CD4-positive, alpha-beta memory T cell (primary cell): ENCODE results near the gene STRN3. TPM values are rescaled to one million over a fixed set of nuclear protein-coding genes. Genes with fewer than 3 reads are reported as not detected.
"Not testable (repeated sequence)": the region's sequence is repeated elsewhere in the genome, so short reads cannot be mapped to it uniquely, and the experiment has no call there.

ENCODE experiments used
- CTCF ChIA-PET: fragments of 350-600 bp; sonication (Branson Sonifier 250); formaldehyde crosslinking; loops from one replicate; lab custom pipeline; 2021; ENCODE audit warnings: inconsistent platforms; ENCODE audit not compliant: partially characterized antibody; lab: Charles Lee
- POLR2A ChIA-PET: fragments of 350-600 bp; sonication (Branson Sonifier 250); formaldehyde crosslinking; loops from one replicate; lab custom pipeline; 2021; ENCODE audit not compliant: partially characterized antibody; lab: Charles Lee
- DNase-seq, 5 donors: peaks; one replicate each; pipeline versions ENCODE4 v3.0.0 to v3.0.0-alpha.2; 2020 to 2022; ENCODE audit warnings: mixed read lengths in 1 of 5
- H3K27ac ChIP-seq: one replicate; pipeline ENCODE4 v1.7.0; 2013; ENCODE audit warnings: low read depth, low read length
- H3K27me3 ChIP-seq: 2 replicates; pipeline ENCODE4 v1.7.0; 2013; ENCODE audit warnings: mild to moderate bottlenecking, low read length, moderate library complexity; ENCODE audit not compliant: insufficient read depth
- H3K36me3 ChIP-seq: 2 replicates; pipeline ENCODE4 v1.7.0; 2013; ENCODE audit warnings: mild to moderate bottlenecking, low read length, moderate library complexity; ENCODE audit not compliant: insufficient read depth
- H3K4me1 ChIP-seq: 2 replicates; pipeline ENCODE4 v1.7.0; 2013; ENCODE audit warnings: mild to moderate bottlenecking, low read length, moderate library complexity; ENCODE audit not compliant: insufficient read depth
- H3K4me3 ChIP-seq, 2 donors: one replicate each; pipeline ENCODE4 v1.7.0; 2013; ENCODE audit warnings: low read length in 2 of 2, mild to moderate bottlenecking in 1 of 2
- H3K9me3 ChIP-seq, 2 donors: one replicate each; pipeline ENCODE4 v1.7.0; 2013; ENCODE audit warnings: low read length in 2 of 2, control low read depth in 1 of 2; ENCODE audit not compliant: control insufficient read depth in 1 of 2
- H3K27ac Mint-ChIP-seq, 7 donors: one replicate each; pipeline ENCODE4 v1.8.0; 2020 to 2021; ENCODE audit warnings: mixed read lengths in 7 of 7, mild to moderate bottlenecking in 6 of 7, inconsistent platforms in 3 of 7, moderate library complexity in 3 of 7
- H3K27me3 Mint-ChIP-seq, 2 donors: one replicate each; pipeline ENCODE4 v1.8.0; 2020 to 2021; ENCODE audit warnings: mixed read lengths in 2 of 2
- H3K36me3 Mint-ChIP-seq, 2 donors: one replicate each; pipeline ENCODE4 v1.8.0; 2020 to 2021; ENCODE audit warnings: mixed read lengths in 2 of 2, inconsistent platforms in 1 of 2, mild to moderate bottlenecking in 1 of 2
- H3K4me1 Mint-ChIP-seq, 4 donors: one replicate each; pipeline ENCODE4 v1.8.0; 2020 to 2021; ENCODE audit warnings: mixed read lengths in 4 of 4, mild to moderate bottlenecking in 1 of 4
- H3K4me3 Mint-ChIP-seq, 8 donors: one replicate each; pipeline ENCODE4 v1.8.0; 2020 to 2021; ENCODE audit warnings: mixed read lengths in 8 of 8, mild to moderate bottlenecking in 7 of 8, moderate library complexity in 6 of 8, inconsistent platforms in 3 of 8
- H3K9me3 Mint-ChIP-seq, 8 donors: one replicate each; pipeline ENCODE4 v1.8.0; 2020 to 2021; ENCODE audit warnings: mixed read lengths in 8 of 8, mild to moderate bottlenecking in 5 of 8, inconsistent platforms in 3 of 8, moderate library complexity in 1 of 8
- intact Hi-C: fragments of 100-400 bp; cut with micrococcal nuclease; formaldehyde crosslinking; loops from one replicate; pipeline ENCODE4 v1.15.1; 2023
- polyA plus RNA-seq, 2 donors: library from polyadenylated mRNA; unstranded; fragments of 300-500 nt; fragmentation: Illumina TruSeq; gene quantifications; one replicate each; pipeline ENCODE4 v1.2.3, GENCODE V29; 2021
- total RNA-seq, 2 experiments: library from RNA; stranded (reverse); gene quantifications; one replicate each; pipeline ENCODE4 v1.2.3, GENCODE V29; 2021

STRN3 gene
- total and polyA plus RNA-seq, 4 experiments from 2014 or later: 2.3 to 26.2 (median 14.1) TPM

GRCh38 chr14:30972882-30973582 is 53.1 kb downstream of the STRN3 start:
- peak overlapping the region in 4 of 8 donors; percentile 9 to 43 (median 24) for H3K4me3 Mint-ChIP-seq
- no peaks in the 10 kb centered on the region for H3K27me3 Mint-ChIP-seq
- H3K27ac Mint-ChIP-seq: peak overlapping the region in 3 of 7 donors; percentile 25 to 62 (median 45)
- ChIA-PET POLR2A (no interaction called here), CTCF (no interaction called here)
- peaks cover 0 to 10% of the 10 kb centered on the region in 2 donors for H3K36me3 Mint-ChIP-seq
- no peaks in the 10 kb centered on the region for H3K27me3 ChIP-seq
- no peaks in the 10 kb centered on the region for H3K9me3 ChIP-seq
- H3K4me1 Mint-ChIP-seq: peaks cover 43 to 69% (median 56%) of the 10 kb centered on the region in 4 donors
- H3K27ac ChIP-seq: no peak overlapping the region
- no peaks in the 10 kb centered on the region for H3K36me3 ChIP-seq
- no peak overlapping the region for H3K4me3 ChIP-seq
- no peak for DNase-seq
- H3K9me3 Mint-ChIP-seq: peaks cover 0 to 3% (median 0%) of the 10 kb centered on the region in 8 donors
- intact Hi-C loops: no loop called here
- peaks cover 23% of the 10 kb centered on the region for H3K4me1 ChIP-seq

- H3K36me3 ChIP-seq, H3K9me3 Mint-ChIP-seq, H3K36me3 Mint-ChIP-seq, H3K4me3 Mint-ChIP-seq, H3K27me3 Mint-ChIP-seq, CTCF ChIA-PET, H3K27me3 ChIP-seq, intact Hi-C loops, POLR2A ChIA-PET, H3K27ac ChIP-seq, H3K4me3 ChIP-seq, DNase-seq, H3K9me3 ChIP-seq: not testable (repeated sequence)
- H3K27ac Mint-ChIP-seq: peak overlapping the region in 2 of 7 donors; percentile 39 to 46
- peaks cover 23% of the 10 kb centered on the region for H3K4me1 ChIP-seq
- H3K4me1 Mint-ChIP-seq: peaks cover 41 to 66% (median 53%) of the 10 kb centered on the region in 4 donors
These were observed 54.0 kb downstream of the STRN3 start for GRCh38 chr14:30972036-30972732.

GRCh38 chr14:30971586-30971985 is 54.6 kb downstream of the STRN3 start:
- peak overlapping the region in 1 of 7 donors; percentile 46 for H3K27ac Mint-ChIP-seq
- H3K9me3 ChIP-seq: peaks cover 0 to 1% of the 10 kb centered on the region in 2 donors
- no peak overlapping the region for H3K4me3 ChIP-seq
- no peak overlapping the region for H3K27ac ChIP-seq
- peaks cover 0 to 7% (median 2%) of the 10 kb centered on the region in 8 donors for H3K9me3 Mint-ChIP-seq
- H3K36me3 Mint-ChIP-seq: peaks cover 2 to 12% of the 10 kb centered on the region in 2 donors
- POLR2A ChIA-PET: no interaction called here
- no peaks in the 10 kb centered on the region for H3K27me3 Mint-ChIP-seq
- DNase-seq: no peak
- intact Hi-C loops: no loop called here
- CTCF ChIA-PET: interaction anchor here (2.1 kb wide), 1 partner anchor 8 kb away, joined by 9 read pairs; no protein-coding TSS in a partner anchor
- no peak overlapping the region for H3K4me3 Mint-ChIP-seq
- H3K4me1 ChIP-seq: peaks cover 23% of the 10 kb centered on the region
- H3K27me3 ChIP-seq: no peaks in the 10 kb centered on the region
- H3K36me3 ChIP-seq: no peaks in the 10 kb centered on the region
- H3K4me1 Mint-ChIP-seq: peaks cover 41 to 65% (median 53%) of the 10 kb centered on the region in 4 donors

- H3K27me3 Mint-ChIP-seq, intact Hi-C loops, H3K27ac ChIP-seq, H3K36me3 ChIP-seq, H3K27me3 ChIP-seq, H3K9me3 ChIP-seq, POLR2A ChIA-PET, DNase-seq, H3K4me3 ChIP-seq: not testable (repeated sequence)
- Mint-ChIP-seq H3K27ac (peak overlapping the region in 5 of 7 donors; percentile 25 to 81 (median 75)), H3K36me3 (peaks cover 19 to 25% of the 10 kb centered on the region in 2 donors), H3K4me3 (peak overlapping the region in 3 of 8 donors; percentile 4 to 32 (median 6)), H3K9me3 (peaks cover 3 to 22% (median 16%) of the 10 kb centered on the region in 8 donors), H3K4me1 (peaks cover 35 to 57% (median 47%) of the 10 kb centered on the region in 4 donors)
- peaks cover 23% of the 10 kb centered on the region for H3K4me1 ChIP-seq
- CTCF ChIA-PET: interaction anchor here (0.7 to 2.1 kb wide), 2 partner anchors 10 to 12 kb away, joined by 3 to 9 read pairs; no protein-coding TSS in a partner anchor
These were observed 56.4 kb downstream of the STRN3 start for GRCh38 chr14:30969796-30970195.

GRCh38 chr14:30967364-30968098 is 58.6 kb downstream of the STRN3 start:
- H3K27me3 Mint-ChIP-seq, H3K27me3 ChIP-seq, POLR2A ChIA-PET, intact Hi-C loops, H3K4me3 ChIP-seq, H3K36me3 ChIP-seq, H3K27ac ChIP-seq, H3K4me3 Mint-ChIP-seq, H3K9me3 ChIP-seq, H3K27ac Mint-ChIP-seq, DNase-seq: not testable (repeated sequence)
- Mint-ChIP-seq H3K4me1 (peaks cover 32 to 54% (median 41%) of the 10 kb centered on the region in 4 donors), H3K9me3 (peaks cover 3 to 24% (median 16%) of the 10 kb centered on the region in 8 donors), H3K36me3 (peaks cover 32 to 37% of the 10 kb centered on the region in 2 donors)
- CTCF ChIA-PET: interaction anchor here (1.2 kb wide), 1 partner anchor 19 kb away, joined by 3 read pairs; no protein-coding TSS in a partner anchor
- H3K4me1 ChIP-seq: peaks cover 10% of the 10 kb centered on the region

GRCh38 chr14:30966415-30967363 is 59.5 kb downstream of the STRN3 start:
- Histone ChIP-seq H3K36me3 (no peaks in the 10 kb centered on the region), H3K27ac (no peak overlapping the region), H3K27me3 (no peaks in the 10 kb centered on the region), H3K4me1 (peaks cover 7% of the 10 kb centered on the region), H3K4me3 (no peak overlapping the region), H3K9me3 (peaks cover 0 to 2% of the 10 kb centered on the region in 2 donors)
- Mint-ChIP-seq H3K27ac (peak overlapping the region in 1 of 7 donors; percentile 82), H3K4me1 (peaks cover 28 to 48% (median 36%) of the 10 kb centered on the region in 4 donors), H3K9me3 (peaks cover 3 to 24% (median 16%) of the 10 kb centered on the region in 8 donors), H3K4me3 (no peak overlapping the region), H3K36me3 (peaks cover 35 to 37% of the 10 kb centered on the region in 2 donors), H3K27me3 (no peaks in the 10 kb centered on the region)
- DNase-seq: no peak
- CTCF ChIA-PET: interaction anchor here (1.2 kb wide), 1 partner anchor 18 kb away, joined by 3 read pairs; no protein-coding TSS in a partner anchor
- intact Hi-C loops: no loop called here
- POLR2A ChIA-PET: no interaction called here
